Measurements from ENCODE around the gene GJB2.
"Not testable (repeated sequence)": the region's sequence is repeated elsewhere in the genome, so short reads cannot be mapped to it uniquely, and the experiment has no call there.

GJB2 gene

DNA sequence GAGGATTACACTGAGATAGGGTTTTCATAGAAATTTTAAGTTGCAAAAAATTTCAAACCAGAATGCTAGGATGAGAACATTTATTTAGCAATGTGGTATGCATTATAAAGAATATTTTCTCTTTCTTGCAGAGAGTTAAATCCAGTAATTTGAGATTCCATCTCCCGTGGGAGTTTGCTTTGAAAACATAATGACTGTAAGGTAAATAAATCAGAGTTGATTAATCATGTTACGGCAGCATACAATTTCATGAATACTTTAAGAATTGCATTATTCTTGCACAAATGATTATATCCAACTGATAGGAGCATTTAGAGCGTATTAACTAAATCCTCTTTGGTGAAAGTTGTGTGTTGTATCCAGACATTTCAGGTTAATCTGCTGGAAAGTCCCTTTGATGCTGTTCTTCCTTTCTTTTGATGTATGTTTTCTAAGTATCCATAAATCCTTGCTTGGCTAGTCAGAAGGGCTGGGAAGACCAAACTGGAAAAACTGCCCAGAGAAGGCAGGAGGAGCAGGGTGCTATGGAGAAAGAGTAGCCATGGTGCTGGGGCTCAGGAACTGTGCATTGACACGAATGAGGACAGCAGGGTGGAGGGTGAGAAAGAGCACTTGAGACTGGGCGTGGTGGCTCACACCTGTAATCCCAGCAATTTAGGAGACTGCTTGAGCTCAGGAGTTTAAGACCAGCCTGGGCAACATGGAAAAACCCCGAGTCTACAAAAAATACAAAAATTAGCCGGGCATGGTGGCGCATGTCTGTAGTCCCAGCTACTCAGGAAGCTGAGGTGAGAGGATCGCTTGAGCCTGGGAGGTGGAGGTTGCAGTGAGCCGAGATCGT lies 27.1 kb downstream of the GJB2 start:
- DNase-seq (ENCODE audit: low spot score), result no peak

DNA sequence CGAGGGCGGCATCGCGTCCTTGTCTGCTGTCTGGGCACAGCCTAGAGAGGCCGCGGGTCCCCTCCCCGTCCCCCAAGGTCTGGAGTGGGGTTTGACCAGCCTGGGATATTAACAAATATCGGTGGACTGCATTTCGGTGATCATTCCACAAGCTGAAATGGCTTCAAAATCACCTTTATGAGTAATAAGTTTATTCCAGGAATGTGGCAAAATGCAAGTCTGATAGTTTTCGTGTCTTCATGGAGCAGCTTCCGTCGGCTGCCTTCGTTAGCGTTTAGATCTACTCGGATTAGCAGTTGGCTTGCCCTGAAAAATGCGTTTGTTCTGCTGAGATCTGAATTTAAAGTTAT lies 30.8 kb downstream of the GJB2 start:
- no peak for DNase-seq (ENCODE audit: low spot score)

DNA sequence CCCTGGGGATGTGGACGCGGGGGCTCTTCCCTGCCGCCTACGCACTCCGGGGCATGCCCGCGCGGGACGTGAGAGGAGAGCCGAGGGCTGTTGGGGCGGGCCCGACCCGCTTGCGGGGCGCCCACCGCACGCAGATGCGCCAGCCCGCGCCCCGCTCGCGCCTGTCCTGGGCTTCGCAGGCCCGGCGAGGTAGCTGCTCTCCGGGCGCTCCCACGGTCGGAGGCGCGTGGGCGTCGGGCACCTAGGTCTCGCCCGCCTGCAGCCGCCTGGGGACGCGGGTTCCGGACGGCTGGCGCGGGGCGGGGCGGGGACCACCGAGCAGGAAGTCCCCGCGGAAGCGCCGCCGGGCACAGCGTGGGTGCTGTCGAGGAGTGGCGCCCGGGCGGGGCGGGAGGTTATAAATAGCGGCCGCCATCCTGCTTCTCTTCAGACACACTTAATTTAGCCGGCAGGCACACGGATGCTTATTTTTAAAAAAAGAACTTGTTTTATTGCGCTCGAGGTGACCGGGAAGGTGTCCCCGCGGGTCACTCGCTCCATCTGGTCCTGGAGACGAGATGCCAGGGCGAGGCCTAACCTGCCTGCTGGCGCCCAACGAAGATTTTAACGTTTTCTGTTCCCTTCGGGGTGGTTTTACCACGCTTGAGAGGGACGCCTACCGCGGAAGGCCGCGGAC lies 31.3 kb downstream of the GJB2 start:
- no peak for DNase-seq (ENCODE audit: low spot score)

DNA sequence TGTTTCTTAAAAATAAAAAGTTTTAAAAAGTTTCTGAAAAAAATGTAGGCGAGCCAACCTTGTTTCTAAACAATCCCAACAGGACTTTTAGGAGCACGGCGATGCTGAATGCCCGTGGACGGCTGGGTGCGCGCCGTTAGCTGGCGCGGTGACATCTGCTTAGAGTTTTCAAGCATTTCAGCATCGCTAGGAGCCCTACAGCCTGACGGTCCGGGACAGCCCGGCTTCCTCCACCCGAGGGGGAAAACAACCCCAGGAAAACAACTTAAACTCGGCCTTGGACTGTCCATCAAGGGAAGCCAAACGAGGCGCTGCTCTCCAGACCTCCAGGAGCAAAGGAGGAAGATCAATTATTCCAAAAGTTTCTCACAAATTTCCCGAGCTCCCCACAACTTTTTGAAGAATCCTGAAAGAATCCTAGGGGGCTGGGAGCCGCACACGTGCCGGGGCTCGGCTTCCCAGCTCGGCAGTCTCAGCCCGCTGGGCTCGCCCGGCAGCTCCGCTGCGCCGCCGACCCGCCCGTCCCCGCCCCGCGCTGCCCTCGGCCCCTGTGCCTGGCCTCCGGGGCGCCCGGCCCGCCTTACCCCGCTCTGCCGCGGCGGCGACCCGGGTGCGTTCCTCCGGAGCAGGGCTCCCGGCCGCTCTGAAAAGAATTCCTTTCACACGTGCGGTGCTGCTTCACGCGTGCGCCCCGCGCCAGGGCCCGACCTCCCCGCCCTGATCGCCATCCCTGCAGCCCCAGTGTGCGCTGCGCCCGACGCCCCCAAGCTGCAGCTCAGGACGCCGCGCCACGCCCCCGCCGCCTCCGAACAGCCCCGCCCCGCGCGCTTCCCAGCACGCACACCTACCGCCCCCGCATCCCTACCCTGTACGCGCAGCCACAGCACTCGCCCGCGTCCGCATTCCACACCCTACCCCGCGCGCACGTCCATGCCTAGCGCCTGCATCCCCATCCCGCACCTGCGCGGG lies 32.1 kb downstream of the GJB2 start, which contains the start of gene GJA3:
Gene GJA3 (minus strand): TSS at position 747 of the 969 bp plus-strand sequence. CDS start 17,764 bp downstream, outside the sequence.
- DNase-seq (ENCODE audit: low spot score), result peak; percentile 79

DNA sequence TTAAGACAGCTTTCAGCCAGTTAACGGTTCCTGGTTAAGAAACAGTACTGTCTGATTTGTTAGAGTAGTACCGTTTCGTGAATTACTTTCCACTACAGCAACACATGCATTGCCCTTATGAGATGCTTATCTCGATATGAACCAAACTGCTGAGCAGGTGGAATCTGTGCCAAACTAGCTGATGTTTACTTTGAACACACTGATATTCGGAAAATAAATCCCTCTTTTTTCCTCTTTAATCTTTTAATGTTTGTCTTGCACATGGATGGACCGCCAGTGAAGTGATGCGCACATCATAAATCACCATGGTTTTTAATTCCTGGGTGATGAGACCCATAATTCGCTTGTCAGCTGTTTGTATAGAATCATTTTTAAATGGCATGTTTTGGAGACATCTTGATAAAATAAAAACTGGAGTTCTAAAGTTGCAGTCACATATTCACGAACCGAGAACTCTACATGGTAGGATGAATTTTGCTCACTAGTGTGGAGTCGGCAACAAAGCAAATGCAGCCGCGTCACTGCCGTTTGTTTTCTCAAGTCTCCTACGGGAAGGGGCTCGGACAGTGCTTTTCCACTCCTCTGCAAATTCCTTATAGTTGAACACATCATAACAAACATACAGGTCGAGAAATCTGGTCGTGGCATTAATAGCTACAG lies 33.0 kb downstream of the GJB2 start:
- DNase-seq (ENCODE audit: low spot score), result no peak

DNA sequence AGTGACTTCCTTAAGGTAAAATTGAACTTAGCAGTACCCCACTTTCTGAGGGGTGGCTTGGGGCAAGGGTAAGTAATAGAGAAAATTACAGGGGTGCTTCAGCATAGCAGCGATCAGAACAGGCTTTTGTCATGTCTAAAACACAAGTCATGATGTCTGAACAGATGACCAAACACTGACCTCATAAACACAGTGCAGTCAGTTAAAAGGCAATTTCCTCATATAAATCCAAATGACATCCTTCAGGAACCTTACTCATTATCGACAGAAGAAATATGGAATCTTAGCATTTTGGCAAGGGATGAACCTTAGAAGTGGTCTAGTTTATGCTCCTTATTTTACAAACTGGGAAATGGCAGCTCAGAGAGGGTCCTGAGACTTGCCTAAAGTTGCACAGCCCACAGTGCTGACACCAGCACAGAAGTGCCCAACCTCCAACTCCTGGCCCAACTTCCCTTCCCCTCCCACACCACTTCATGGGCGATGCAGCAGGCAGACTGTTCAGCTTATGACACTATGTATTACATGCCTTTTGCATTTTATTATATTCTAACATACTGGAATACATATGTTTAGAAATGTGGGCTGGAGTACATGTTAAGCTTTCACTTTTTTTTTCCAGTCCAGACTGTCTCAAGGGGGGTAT lies 35.5 kb downstream of the GJB2 start:
- no peak for DNase-seq (ENCODE audit: low spot score)

DNA sequence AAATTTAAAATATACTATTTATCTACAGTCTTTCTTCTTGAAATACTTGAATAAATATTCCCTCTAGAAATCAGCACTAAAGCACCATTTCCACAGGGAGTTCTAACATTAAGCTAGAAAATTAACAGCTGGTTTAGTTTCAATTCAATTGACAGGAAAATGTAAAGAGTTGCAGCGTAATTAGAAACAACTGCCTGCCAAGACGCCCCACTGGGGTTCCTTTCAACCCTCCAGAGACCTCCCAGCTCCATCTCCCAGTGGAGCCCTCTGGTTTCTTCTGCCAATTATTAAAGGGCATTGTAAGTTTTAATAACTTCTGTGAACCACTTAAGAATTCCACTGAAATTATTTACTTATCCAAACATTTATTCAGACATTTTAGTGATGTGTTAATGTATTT lies 36.0 kb downstream of the GJB2 start:
- DNase-seq (ENCODE audit: low spot score), result no peak

DNA sequence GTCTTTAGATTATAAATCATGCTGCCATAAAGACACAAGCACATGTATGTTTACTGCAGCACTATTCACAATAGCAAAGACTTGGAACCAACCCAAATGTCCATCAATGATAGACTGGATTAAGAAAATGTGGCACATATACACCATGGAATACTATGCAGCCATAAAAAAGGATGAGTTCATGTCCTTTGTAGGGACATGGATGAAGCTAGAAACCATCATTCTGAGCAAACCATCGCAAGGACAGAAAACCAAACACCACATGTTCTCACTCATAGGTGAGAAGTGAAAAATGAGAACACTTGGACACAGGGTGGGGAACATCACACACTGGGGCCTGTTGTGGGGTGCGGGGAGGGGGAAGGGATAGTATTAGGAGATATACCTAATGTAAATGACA lies 39.4 kb downstream of the GJB2 start:
- DNase-seq (ENCODE audit: low spot score), result not testable (repeated sequence)

DNA sequence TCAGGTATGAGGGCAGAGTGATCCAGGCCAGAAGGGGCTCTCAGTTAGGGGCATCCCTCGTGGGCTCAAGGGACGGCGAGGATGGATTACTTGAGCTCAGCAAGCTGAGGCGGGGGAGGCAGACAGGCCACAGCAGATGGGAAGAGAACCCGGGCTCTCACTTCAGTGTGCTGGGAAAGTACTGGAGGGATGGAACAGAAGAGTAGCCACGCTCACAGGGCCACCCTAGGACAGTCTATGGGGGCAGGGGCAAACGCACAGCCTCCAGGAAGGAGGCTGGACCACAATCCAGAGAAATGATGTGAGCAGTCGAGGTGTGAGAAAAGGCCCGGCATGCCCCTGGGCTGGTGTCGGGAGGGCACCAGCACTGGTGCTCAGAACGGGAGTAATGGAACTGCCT lies 41.1 kb downstream of the GJB2 start:
- no peak for DNase-seq (ENCODE audit: low spot score)

DNA sequence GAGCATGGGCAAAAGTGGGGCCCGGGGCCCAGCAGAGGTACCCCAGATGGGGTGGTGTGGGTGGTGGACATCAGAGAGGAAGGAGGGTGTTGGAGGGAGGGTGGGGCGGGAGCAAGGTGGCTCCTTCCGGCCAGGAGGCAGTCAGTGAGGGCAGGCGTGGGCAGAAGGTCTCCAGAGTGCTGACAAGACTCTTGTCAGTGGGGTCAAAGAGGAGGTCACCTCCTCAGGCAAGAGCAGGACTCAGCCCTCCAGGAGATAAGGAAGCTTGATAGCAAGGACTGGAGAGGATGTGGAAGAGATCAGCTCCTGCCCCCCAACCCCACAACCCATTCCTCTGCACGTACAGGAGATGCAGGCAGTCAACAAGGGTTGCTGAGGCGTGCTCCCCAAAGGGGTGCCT lies 41.7 kb downstream of the GJB2 start:
- no peak for DNase-seq (ENCODE audit: low spot score)

DNA sequence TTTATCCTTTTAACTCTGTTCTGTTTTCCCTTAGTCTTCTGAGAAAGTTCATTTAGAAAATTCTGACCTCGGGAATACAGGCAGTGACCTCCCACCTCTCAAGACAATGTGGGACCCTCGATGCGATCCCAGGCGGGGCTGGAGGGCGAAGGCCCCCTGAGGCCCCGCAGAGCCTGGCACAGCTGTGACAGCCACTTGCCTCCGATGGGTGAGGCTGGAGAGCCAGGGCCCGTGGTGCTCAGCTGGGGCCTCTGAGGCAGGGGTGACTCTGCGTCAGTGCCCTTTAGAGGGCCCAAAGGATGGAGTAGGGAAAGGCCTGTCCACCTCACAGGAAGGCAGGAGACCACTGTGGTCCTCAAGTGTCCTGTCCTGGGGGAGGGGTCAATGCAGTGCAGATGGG lies 42.2 kb downstream of the GJB2 start:
- no peak for DNase-seq (ENCODE audit: low spot score)

DNA sequence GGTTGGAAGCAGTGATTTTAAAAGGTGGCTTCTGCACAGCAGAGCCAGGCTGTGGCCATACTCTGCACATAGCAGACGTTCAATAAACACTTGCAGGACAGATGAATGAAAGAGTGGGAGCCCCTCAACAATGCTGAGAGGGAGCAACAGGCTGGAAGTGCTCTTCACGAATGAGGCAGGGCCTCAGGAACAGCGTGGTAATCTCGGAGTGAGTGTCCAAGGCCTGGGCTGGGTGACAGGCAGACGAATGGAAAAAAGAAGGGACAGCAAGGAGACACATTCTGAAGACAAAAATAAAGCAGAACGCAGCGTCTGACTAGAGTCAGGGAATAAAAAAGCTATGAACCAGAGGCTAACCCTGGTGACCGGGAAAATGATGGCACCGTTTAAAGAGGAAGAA lies 43.0 kb downstream of the GJB2 start:
- DNase-seq (ENCODE audit: low spot score), result no peak

DNA sequence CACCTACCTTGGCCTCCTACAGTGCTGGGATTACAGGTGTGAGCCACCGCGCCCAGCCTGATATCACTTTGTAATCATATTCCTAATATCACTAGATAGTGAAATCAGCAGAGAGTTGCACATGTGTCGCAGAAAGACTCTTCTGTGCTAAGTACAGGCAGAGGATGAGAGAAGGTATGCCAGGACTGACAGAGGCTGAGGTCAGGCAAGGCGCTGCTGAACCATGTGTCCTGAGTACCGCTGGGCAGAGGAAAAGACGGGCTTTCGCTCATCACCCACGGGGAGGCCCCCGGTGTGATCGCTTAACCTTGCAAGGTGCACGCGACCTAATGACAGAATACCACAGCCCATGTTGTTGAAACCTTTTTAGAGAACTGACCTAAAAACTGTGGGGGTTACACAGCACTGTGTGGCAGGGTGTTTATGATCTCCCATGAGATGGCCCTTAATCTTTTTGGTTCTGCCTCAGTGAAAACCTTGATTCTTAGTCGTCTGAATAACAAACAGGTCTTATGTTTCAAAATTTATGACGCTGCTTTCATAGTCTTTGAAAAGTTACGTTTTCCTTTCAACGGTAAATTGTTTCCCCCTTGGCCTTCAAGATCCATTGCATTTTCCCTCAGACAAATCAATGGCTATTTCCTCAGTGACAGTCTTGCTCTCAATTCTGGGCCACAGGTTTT lies 44.1 kb downstream of the GJB2 start:
- no peak for DNase-seq (ENCODE audit: low spot score)

DNA sequence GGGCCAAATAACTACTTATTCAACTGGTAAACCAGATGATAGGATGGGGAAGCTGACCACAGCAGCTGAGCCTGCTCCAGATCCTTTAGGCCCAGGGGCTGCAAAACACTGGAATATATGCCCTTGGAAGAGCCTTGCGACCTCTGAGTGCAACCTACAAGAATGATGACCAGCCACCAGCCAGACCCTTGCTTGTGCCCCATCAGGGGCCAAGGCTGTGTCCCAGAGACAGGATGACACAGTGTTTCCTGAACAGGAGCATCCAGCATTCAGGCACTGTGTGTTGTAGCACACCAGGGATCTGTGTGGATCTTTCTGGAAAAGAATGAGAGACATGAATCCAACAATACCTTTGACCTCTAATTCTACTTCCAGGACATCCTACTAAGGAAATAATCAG lies 46.4 kb downstream of the GJB2 start:
- DNase-seq (ENCODE audit: low spot score), result no peak

DNA sequence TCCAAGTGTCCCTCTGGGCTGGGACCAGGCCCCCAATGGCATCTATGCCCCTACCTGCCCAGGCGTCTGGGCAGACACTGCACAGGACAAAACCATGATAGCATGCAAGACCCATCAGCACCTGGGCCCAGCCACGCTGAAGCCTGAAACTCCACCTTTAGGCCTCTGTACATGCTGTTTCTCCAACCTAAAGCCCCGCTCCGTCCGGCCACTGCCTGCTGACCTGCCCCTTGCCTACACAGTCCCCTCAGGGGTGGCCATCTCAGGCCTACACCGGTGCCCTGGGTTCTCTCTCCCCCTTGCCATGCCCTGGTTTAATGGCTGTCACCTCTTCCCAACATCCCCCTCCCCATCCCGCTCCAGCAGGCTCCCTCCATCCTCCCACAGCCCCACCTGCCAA lies 47.2 kb downstream of the GJB2 start:
- no peak for DNase-seq (ENCODE audit: low spot score)

DNA sequence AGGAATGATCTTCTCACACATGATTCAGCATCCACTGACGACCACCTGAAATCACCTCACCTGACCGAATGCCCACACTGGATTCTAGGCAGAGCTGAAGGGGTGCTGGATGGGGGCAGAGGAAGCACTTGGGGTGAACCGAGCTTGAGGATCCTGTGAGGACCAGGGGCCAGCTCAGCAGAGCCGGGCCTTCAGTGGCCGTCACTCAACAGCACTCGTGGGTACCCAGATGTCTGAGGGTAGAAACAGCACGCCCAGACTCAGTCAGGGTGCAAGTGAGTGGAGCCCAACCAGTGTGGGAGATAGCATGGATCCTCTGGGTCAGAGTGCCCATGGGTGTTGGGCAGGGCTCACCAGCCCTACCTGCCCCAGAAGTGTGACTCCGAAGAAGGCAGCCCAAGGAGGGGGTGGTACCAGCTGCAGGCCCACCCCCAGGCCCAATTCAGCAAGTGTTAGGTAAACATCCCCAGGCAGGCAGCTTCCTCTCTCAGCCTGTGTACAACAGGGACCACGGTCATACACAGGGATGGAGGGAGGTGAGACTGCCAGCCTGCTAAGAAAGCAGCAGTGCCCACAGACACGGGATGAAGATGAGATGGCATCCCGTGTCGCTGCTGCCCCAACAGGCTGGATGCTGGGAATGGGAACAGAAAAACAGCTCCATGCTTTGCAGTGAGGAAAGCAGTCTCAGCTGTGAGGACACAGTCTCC lies 48.4 kb downstream of the GJB2 start:
- DNase-seq (ENCODE audit: low spot score), result no peak

DNA sequence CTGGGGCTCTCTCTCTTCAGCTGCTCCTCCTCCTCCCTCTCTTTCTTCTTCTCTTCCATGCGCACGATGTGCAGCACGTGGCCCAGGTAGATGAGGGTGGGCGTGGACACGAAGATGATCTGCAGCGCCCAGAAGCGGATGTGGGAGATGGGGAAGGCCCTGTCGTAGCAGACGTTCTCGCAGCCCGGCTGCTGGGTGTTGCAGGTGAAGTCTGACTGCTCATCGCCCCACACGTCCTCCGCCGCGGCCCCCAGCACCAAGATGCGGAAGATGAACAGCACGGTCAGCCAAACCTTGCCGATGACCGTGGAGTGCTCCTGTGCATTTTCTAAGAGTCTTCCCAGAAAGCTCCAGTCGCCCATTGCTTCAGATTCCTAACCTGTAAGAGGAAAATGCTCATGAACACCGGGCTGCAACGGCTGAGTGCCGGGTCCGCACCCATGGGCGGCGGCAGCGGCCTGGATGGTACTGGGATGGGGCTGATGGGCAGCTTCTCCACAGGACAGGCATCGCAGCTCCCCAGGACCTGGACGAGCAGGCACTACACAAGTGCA lies 49.7 kb downstream of the GJB2 start:
- no peak for DNase-seq (ENCODE audit: low spot score)

DNA sequence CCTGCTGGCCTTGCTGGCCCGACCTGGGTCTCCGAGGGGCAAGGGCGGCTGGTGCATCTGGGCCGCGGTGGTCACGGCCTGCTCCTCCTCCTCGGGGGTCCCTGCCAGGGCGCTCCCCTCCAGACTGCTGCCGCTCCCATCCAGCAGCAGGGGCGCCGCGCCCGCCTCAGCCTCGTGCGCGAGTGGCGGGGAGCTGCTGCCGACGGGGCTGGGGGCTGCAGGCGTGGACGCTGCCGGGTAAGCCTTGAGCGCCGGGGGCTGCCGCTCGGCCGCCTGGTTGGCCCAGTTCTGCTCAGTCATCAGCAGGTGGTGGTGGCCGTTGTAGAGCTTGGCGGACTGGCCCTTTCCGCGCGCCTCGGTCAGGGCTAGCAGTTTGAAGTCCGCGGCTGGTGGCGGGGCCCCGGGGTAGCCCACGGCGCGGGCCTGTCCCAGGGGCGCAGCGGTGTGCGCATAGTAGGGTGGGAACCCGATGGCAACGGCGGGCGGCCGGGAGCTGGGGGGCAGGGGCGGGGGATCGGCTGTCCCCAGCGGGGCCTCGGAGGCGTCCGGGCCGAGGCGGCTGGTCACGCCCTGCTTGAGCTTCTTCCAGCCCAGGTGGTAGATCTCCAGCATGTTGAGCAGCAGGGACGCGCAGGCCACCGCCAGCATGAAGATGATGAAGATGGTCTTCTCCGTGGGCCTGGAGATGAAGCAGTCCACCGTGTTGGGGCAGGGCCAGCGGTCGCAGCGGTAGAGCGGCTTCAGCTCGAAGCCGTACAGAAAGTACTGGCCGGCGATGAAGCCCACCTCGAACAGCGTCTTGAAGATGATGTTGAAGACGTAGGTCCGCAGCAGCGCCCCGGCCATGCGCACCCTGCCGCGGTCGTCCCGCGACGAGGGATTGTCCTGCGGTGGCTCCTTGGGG lies 50.5 kb downstream of the GJB2 start:
- no peak for DNase-seq (ENCODE audit: low spot score)

Data from ecto neural progenitor cell (in vitro differentiated cells).